ENCODE data around the gene ELP6. TPM values are rescaled to one million over a fixed set of nuclear protein-coding genes. Genes with fewer than 3 reads are reported as not detected.

ELP6 gene
- total and polyA plus RNA-seq, 8 donors: 6.2 to 28.3 (median 18.0) TPM; not detected in 1

DNA sequence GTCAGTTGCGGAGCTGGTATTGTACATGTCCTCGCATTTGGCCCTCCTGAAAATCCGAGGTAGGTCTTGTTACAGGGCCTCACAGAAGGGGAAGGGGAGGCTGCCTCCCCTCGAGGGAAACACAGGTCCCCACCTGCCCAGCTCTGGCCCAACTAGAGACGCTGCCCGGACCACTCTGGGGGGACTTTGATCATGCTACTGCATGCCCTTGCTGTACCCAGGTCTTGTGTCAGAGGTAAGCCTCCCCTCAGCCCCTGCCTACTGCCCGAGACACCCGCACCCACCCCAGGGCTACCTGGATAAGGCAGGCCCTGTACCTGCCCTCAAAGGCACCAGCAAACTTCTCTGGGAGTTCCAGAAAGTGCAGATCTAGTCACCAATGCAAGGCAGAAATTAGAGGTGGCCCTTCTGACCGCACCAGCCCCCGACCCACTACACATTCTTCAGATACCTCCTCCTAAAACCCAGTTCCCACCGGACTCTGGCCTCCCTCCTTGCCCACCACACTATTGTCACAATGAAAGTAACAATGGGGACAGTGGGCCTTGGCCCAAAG lies 36.8 kb downstream of the ELP6 start:
- peak overlapping the region in 3 of 4 donors; percentile 91 to 99 (median 96) for H3K4me3 ChIP-seq
- no peaks in the 10 kb centered on the region for H3K27me3 ChIP-seq
- DNase-seq: no peak
- WGBS, 5 donors: 86 to 91% (median 89%) methylated on average over 6 to 11 of the region's 11 CpGs
- H3K4me1 ChIP-seq: peaks cover 18 to 35% (median 31%) of the 10 kb centered on the region in 4 donors
- H3K36me3 ChIP-seq: no peaks in the 10 kb centered on the region
- TF ChIP-seq EP300 (IDR thresholded peaks at IDR 0.05) (no peak), POLR2A (IDR thresholded peaks at IDR 0.05) (no peak), POLR2AphosphoS5 (IDR thresholded peaks at IDR 0.05) (no peak)
- TF ChIP-seq, protein P1, sequence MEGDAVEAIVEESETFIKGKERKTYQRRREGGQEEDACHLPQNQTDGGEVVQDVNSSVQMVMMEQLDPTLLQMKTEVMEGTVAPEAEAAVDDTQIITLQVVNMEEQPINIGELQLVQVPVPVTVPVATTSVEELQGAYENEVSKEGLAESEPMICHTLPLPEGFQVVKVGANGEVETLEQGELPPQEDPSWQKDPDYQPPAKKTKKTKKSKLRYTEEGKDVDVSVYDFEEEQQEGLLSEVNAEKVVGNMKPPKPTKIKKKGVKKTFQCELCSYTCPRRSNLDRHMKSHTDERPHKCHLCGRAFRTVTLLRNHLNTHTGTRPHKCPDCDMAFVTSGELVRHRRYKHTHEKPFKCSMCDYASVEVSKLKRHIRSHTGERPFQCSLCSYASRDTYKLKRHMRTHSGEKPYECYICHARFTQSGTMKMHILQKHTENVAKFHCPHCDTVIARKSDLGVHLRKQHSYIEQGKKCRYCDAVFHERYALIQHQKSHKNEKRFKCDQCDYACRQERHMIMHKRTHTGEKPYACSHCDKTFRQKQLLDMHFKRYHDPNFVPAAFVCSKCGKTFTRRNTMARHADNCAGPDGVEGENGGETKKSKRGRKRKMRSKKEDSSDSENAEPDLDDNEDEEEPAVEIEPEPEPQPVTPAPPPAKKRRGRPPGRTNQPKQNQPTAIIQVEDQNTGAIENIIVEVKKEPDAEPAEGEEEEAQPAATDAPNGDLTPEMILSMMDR (IDR thresholded peaks at IDR 0.05): no peak
- H3K27ac ChIP-seq: peak overlapping the region in 3 of 5 donors; percentile 84 to 90 (median 87)
- no peaks in the 10 kb centered on the region for H3K9me3 ChIP-seq
- intact Hi-C loops (cut with DNase I; ENCODE audit: low total_unique reads): loop anchor here (5.0 kb wide), 1 partner anchor 54 kb away; no protein-coding TSS in a partner anchor

GRCh38 chr3:47476330-47476626 lies 37.2 kb downstream of the ELP6 start:
- Histone ChIP-seq H3K4me1 (peaks cover 18 to 35% (median 31%) of the 10 kb centered on the region in 4 donors), H3K4me3 (peak overlapping the region; percentile 91 to 99 (median 94)), H3K27ac (peak overlapping the region; percentile 73 to 90 (median 87)), H3K9me3 (no peaks in the 10 kb centered on the region), H3K27me3 (no peaks in the 10 kb centered on the region), H3K36me3 (no peaks in the 10 kb centered on the region)
- TF ChIP-seq POLR2AphosphoS5 (IDR thresholded peaks at IDR 0.05) (no peak), EP300 (IDR thresholded peaks at IDR 0.05) (no peak), POLR2A (IDR thresholded peaks at IDR 0.05) (no peak)
- TF ChIP-seq, protein P1 (IDR thresholded peaks at IDR 0.05): no peak
- intact Hi-C loops (cut with DNase I; ENCODE audit: low total_unique reads): loop anchor here (5.0 kb wide), 1 partner anchor 54 kb away; no protein-coding TSS in a partner anchor
- no peak for DNase-seq
- WGBS, 5 donors: 57 to 68% (median 61%) methylated on average over 5 of the region's 5 CpGs

GRCh38 chr3:47475570-47476329 lies 37.8 kb downstream of the ELP6 start, which contains the start of gene SCAP:
SCAP (minus strand) TSS chr3:47475941; CDS start chr3:47442993, 32,948 bp downstream.
- intact Hi-C loops (cut with DNase I; ENCODE audit: low total_unique reads): loop anchor here (5.0 kb wide), 1 partner anchor 53 kb away; no protein-coding TSS in a partner anchor
- Histone ChIP-seq H3K4me1 (peaks cover 18 to 35% (median 31%) of the 10 kb centered on the region in 4 donors), H3K27me3 (no peaks in the 10 kb centered on the region), H3K9me3 (no peaks in the 10 kb centered on the region), H3K36me3 (no peaks in the 10 kb centered on the region), H3K27ac (peak within 1 kb of the TSS; percentile 81 to 90 (median 87)), H3K4me3 (peak within 1 kb of the TSS; percentile 91 to 99 (median 94))
- TF ChIP-seq POLR2A (IDR thresholded peaks at IDR 0.05) (no peak), POLR2AphosphoS5 (IDR thresholded peaks at IDR 0.05) (peak; percentile 61 to 98 (median 93))
- TF ChIP-seq, protein P1 (IDR thresholded peaks at IDR 0.05): peak in 6 of 7 experiments; percentile 75 to 99 (median 98)
- WGBS, 5 donors: 3 to 7% (median 3%) methylated on average over 25 to 88 of the region's 88 CpGs
- peak; percentile 96 to 97 for DNase-seq

GRCh38 chr3:47475029-47475569 lies 38.4 kb downstream of the ELP6 start:
- 0 to 2% (median 1%) methylated on average over 21 to 24 of the region's 24 CpGs for WGBS, 5 donors

More at GRCh38 chr3:47475029-47475569, 38.4 kb downstream of the ELP6 start:
- no peak for DNase-seq
- intact Hi-C loops (cut with DNase I; ENCODE audit: low total_unique reads): loop anchor here (5.0 kb wide), 1 partner anchor 53 kb away; no protein-coding TSS in a partner anchor
- Histone ChIP-seq H3K4me1 (peaks cover 18 to 39% (median 31%) of the 10 kb centered on the region in 4 donors), H3K27ac (peak overlapping the region; percentile 81 to 90 (median 87)), H3K9me3 (no peaks in the 10 kb centered on the region), H3K27me3 (no peaks in the 10 kb centered on the region), H3K36me3 (no peaks in the 10 kb centered on the region), H3K4me3 (peak overlapping the region; percentile 91 to 99 (median 94))
- TF ChIP-seq POLR2A (IDR thresholded peaks at IDR 0.05) (no peak), POLR2AphosphoS5 (IDR thresholded peaks at IDR 0.05) (no peak), EP300 (IDR thresholded peaks at IDR 0.05) (no peak)
- TF ChIP-seq, protein P1 (IDR thresholded peaks at IDR 0.05): no peak
